Loucy (cell line): Measurements from ENCODE around the gene RPP40.

Experiments used
- H2AFZ ChIP-seq: fragments of 200-600 bp; sonication (generic); 2 replicates; pipeline ENCODE4 v1.6.0; 2016; ENCODE audit warnings: antibody characterized with exemption, mild to moderate bottlenecking, low read length, moderate library complexity
- H3F3A ChIP-seq: fragments of 200-600 bp; 2 replicates; pipeline ENCODE4 v1.6.0; 2016; ENCODE audit warnings: antibody characterized with exemption, low read depth, mild to moderate bottlenecking
- H3K27me3 ChIP-seq: fragments of 200-600 bp; sonication (generic); 2 replicates; pipeline ENCODE4 v1.6.1; 2014; ENCODE audit warnings: low read length, mild to moderate bottlenecking; ENCODE audit not compliant: insufficient read depth, poor library complexity, severe bottlenecking
- H3K36me3 ChIP-seq: fragments of 200-600 bp; sonication (generic); 2 replicates; pipeline ENCODE4 v1.6.1; 2016; ENCODE audit warnings: low read length; ENCODE audit not compliant: insufficient read depth
- H3K4me1 ChIP-seq: fragments of 200-600 bp; sonication (generic); 2 replicates; pipeline ENCODE4 v1.5.1; 2014; ENCODE audit warnings: low read length, mild to moderate bottlenecking; ENCODE audit not compliant: insufficient read depth, poor library complexity, severe bottlenecking
- H3K4me2 ChIP-seq: fragments of 200-600 bp; sonication (generic); 2 replicates; pipeline ENCODE4 v1.6.0; 2014; ENCODE audit warnings: antibody characterized with exemption, low read length, low read depth, mild to moderate bottlenecking; ENCODE audit not compliant: poor library complexity, severe bottlenecking
- H3K4me3 ChIP-seq: fragments of 200-600 bp; sonication (generic); 2 replicates; pipeline ENCODE4 v1.5.1; 2014; ENCODE audit warnings: low read length, mild to moderate bottlenecking, mixed read lengths; ENCODE audit not compliant: poor library complexity, severe bottlenecking
- H3K79me2 ChIP-seq: fragments of 200-600 bp; sonication (generic); 2 replicates; pipeline ENCODE4 v1.6.1; 2014; ENCODE audit warnings: low read length; ENCODE audit not compliant: insufficient read depth
- H3K9ac ChIP-seq: fragments of 200-600 bp; sonication (generic); 2 replicates; pipeline ENCODE4 v1.6.0; 2014; ENCODE audit warnings: mild to moderate bottlenecking, low read depth, low read length, moderate library complexity; ENCODE audit not compliant: poor library complexity, severe bottlenecking
- H3K9me2 ChIP-seq: fragments of 200-600 bp; sonication (generic); replicated peaks from 2 replicates; pipeline ENCODE4 v1.6.1; 2016; ENCODE audit warnings: low read depth, low read length, mixed read lengths
- H3K9me3 ChIP-seq: fragments of 200-600 bp; sonication (generic); 2 replicates; pipeline ENCODE4 v1.6.1; 2014; ENCODE audit warnings: mild to moderate bottlenecking, antibody characterized with exemption, low read length, low read depth; ENCODE audit not compliant: insufficient read depth
- H4K20me1 ChIP-seq: fragments of 200-600 bp; sonication (generic); 2 replicates; pipeline ENCODE4 v1.6.0; 2014; ENCODE audit warnings: antibody characterized with exemption, low read length, mild to moderate bottlenecking; ENCODE audit not compliant: insufficient read depth, poor library complexity, severe bottlenecking
- EZH2phosphoT487 ChIP-seq: fragments of 200-600 bp; IDR thresholded peaks from 2 replicates; pipeline ENCODE4 v1.6.1; 2018; ENCODE audit warnings: antibody characterized with exemption, mild to moderate bottlenecking, moderate library complexity, borderline replicate concordance
- TF ChIP-seq, protein P1 (sequence below): fragments of 200-600 bp; sonication (generic); conservative IDR thresholded peaks from 2 replicates; pipeline ENCODE4 v1.5.1; 2014; ENCODE audit warnings: mild to moderate bottlenecking, antibody characterized with exemption, low read length

The RPP40 gene

DNA sequence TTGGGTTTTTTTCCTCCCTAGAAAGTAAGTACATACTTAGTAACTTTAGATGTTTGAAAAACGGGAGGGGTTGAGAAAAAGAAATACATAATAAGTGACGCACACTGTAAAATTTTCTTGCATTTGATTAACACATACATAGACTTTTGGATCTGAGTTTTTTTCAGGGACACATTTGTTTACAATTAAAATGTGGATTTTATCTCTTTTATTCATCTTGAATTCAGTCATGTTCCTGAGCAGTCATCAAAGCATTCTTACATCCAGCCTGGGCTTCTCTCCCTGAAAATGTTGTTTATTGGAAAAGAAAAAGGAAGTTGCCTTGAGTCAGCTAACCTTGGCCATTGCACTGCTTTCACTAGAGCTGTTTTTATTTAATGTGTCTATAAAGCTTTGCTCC is 8.7 kb upstream of the RPP40 start:
- no peaks in the 10 kb centered on the region for H4K20me1 ChIP-seq
- no peak overlapping the region for H3K9ac ChIP-seq
- H3K27me3 ChIP-seq = no peaks in the 10 kb centered on the region
- H3K9me2 ChIP-seq = no peaks in the 10 kb centered on the region
- no peak overlapping the region for H3K4me3 ChIP-seq
- no peaks in the 10 kb centered on the region for H3K79me2 ChIP-seq
- H3K9me3 ChIP-seq = no peaks in the 10 kb centered on the region
- H3K4me1 ChIP-seq = peaks cover 5% of the 10 kb centered on the region
- no peak overlapping the region for H3K4me2 ChIP-seq
- no peaks in the 10 kb centered on the region for H3K36me3 ChIP-seq
- H3F3A ChIP-seq = no peaks in the 10 kb centered on the region
- H2AFZ ChIP-seq = no peak overlapping the region
- TF ChIP-seq EZH2phosphoT487 = no peak
- TF ChIP-seq, protein P1, sequence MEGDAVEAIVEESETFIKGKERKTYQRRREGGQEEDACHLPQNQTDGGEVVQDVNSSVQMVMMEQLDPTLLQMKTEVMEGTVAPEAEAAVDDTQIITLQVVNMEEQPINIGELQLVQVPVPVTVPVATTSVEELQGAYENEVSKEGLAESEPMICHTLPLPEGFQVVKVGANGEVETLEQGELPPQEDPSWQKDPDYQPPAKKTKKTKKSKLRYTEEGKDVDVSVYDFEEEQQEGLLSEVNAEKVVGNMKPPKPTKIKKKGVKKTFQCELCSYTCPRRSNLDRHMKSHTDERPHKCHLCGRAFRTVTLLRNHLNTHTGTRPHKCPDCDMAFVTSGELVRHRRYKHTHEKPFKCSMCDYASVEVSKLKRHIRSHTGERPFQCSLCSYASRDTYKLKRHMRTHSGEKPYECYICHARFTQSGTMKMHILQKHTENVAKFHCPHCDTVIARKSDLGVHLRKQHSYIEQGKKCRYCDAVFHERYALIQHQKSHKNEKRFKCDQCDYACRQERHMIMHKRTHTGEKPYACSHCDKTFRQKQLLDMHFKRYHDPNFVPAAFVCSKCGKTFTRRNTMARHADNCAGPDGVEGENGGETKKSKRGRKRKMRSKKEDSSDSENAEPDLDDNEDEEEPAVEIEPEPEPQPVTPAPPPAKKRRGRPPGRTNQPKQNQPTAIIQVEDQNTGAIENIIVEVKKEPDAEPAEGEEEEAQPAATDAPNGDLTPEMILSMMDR = no peak

DNA sequence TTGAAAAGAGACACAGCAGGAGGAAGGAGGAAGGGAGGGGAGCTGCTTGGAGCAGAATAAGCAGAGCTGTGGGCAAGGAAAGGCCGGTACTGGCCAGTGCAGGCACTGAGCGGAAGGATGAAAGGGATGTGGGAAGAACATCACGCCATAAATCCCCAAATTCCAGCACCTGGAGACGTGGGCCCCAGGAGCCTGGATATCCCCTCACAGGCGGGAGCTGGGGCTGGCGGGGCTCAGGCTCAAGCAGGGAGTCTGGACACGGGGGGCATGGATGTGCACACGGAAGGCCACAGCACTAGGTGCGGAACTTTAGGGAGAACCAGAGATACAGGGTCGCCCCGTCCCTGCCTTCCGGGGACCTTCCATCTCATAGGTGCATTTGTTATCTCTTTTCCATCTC is 7.5 kb upstream of the RPP40 start:
- no peaks in the 10 kb centered on the region for H3K9me3 ChIP-seq
- no peaks in the 10 kb centered on the region for H3K79me2 ChIP-seq
- H3K9me2 ChIP-seq = no peaks in the 10 kb centered on the region
- H3K4me2 ChIP-seq = no peak overlapping the region
- no peaks in the 10 kb centered on the region for H4K20me1 ChIP-seq
- H3K9ac ChIP-seq = no peak overlapping the region
- H2AFZ ChIP-seq = no peak overlapping the region
- no peak overlapping the region for H3K4me3 ChIP-seq
- peaks cover under 1% of the 10 kb centered on the region for H3K4me1 ChIP-seq
- no peaks in the 10 kb centered on the region for H3K27me3 ChIP-seq
- no peak for TF ChIP-seq EZH2phosphoT487
- TF ChIP-seq, protein P1 = no peak
- no peaks in the 10 kb centered on the region for H3F3A ChIP-seq
- no peaks in the 10 kb centered on the region for H3K36me3 ChIP-seq

DNA sequence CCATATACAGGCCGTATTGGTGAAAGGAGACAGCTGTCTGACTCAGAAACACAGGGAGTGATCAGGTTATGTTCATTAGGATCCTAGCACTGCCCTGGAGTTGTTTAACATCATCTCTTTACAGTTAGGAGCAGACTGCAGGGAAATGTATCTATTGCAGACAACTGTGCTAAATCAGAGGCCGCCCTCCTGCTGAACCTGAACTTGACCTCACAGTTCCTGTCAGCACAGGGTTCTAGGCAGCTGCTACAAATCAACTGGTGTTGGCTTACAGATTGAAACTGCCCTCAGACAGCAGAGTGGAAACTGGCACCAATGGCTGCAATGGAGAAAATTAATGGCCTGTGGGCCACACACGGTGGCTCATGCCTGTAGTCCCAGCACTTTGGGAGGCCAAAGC is 3.7 kb upstream of the RPP40 start:
- Histone ChIP-seq H4K20me1 (no peaks in the 10 kb centered on the region), H3K4me2 (no peak overlapping the region), H3K9ac (no peak overlapping the region), H3K4me1 (peaks cover 11% of the 10 kb centered on the region), H3K36me3 (no peaks in the 10 kb centered on the region), H3F3A (no peaks in the 10 kb centered on the region), H3K9me2 (no peaks in the 10 kb centered on the region), H3K4me3 (no peak overlapping the region), H2AFZ (no peak overlapping the region; the same call in 1 of the 2 replicates), H3K27me3 (no peaks in the 10 kb centered on the region), H3K9me3 (no peaks in the 10 kb centered on the region), H3K79me2 (no peaks in the 10 kb centered on the region)
- TF ChIP-seq, protein P1 = no peak
- TF ChIP-seq EZH2phosphoT487 = no peak
